ENCODE measurements around the gene PGP. TPM values are rescaled to one million over a fixed set of nuclear protein-coding genes. Genes with fewer than 3 reads are reported as not detected.
A peak's percentile ranks its signal among the peaks of the same experiment; 100 is the strongest.

The PGP gene
- total RNA-seq, 1 experiment from 2014 or later = 48.7 TPM

- intact Hi-C loops (cut with micrococcal nuclease; ENCODE audit: unreplicated experiment) = no loop called here
- H3K4me1 ChIP-seq (ENCODE audit: control insufficient read depth, insufficient read depth, low read length) = no peaks in the 10 kb centered on the region; the same call in none of the 2 replicates
- ATAC-seq = no peak
- H3K27me3 ChIP-seq (ENCODE audit: control insufficient read depth, insufficient read depth, low read length) = no peaks in the 10 kb centered on the region
- no peaks in the 10 kb centered on the region for H3K9me3 ChIP-seq (ENCODE audit: control insufficient read depth, insufficient read depth, low read depth, low read length)
- no peak overlapping the region for H3K27ac ChIP-seq (ENCODE audit: low read length)
- CTCF ChIA-PET = no interaction called here
- no peaks in the 10 kb centered on the region for H3K36me3 ChIP-seq (ENCODE audit: control insufficient read depth, insufficient read depth, low read length)
- DNase-seq (ENCODE audit: low read depth, low spot score) = no peak
- BruUV-seq (replicated peaks) = no TSS peak
- POLR2A ChIA-PET = interaction anchor here (0.6 kb wide), 1 partner anchor 41 kb away, joined by 9 read pairs; no protein-coding TSS in a partner anchor
- in situ Hi-C loops (cut with HindIII; ENCODE audit: low pct_unique_long_range_greater_than_20kb, low sequenced_read_pairs) = no loop called here
- TF ChIP-seq, protein P1, sequence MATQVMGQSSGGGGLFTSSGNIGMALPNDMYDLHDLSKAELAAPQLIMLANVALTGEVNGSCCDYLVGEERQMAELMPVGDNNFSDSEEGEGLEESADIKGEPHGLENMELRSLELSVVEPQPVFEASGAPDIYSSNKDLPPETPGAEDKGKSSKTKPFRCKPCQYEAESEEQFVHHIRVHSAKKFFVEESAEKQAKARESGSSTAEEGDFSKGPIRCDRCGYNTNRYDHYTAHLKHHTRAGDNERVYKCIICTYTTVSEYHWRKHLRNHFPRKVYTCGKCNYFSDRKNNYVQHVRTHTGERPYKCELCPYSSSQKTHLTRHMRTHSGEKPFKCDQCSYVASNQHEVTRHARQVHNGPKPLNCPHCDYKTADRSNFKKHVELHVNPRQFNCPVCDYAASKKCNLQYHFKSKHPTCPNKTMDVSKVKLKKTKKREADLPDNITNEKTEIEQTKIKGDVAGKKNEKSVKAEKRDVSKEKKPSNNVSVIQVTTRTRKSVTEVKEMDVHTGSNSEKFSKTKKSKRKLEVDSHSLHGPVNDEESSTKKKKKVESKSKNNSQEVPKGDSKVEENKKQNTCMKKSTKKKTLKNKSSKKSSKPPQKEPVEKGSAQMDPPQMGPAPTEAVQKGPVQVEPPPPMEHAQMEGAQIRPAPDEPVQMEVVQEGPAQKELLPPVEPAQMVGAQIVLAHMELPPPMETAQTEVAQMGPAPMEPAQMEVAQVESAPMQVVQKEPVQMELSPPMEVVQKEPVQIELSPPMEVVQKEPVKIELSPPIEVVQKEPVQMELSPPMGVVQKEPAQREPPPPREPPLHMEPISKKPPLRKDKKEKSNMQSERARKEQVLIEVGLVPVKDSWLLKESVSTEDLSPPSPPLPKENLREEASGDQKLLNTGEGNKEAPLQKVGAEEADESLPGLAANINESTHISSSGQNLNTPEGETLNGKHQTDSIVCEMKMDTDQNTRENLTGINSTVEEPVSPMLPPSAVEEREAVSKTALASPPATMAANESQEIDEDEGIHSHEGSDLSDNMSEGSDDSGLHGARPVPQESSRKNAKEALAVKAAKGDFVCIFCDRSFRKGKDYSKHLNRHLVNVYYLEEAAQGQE (IDR thresholded peaks at IDR 0.05; ENCODE audit: insufficient read depth in 1 of 2, low read depth in 2 of 2, low read length in 1 of 2) = no peak
- no peak for TF ChIP-seq TCF7L2 (IDR thresholded peaks at IDR 0.05; ENCODE audit: low read depth, low read length)
- TF ChIP-seq SIN3A (IDR thresholded peaks at IDR 0.05; ENCODE audit: borderline replicate concordance, insufficient read depth, low read depth, low read length) = no peak
- no peak for TF ChIP-seq CTCF (IDR thresholded peaks at IDR 0.05)
- TF ChIP-seq POLR2AphosphoS5 (IDR thresholded peaks at IDR 0.05; ENCODE audit: low read depth, low read length) = no peak
- peak overlapping the region in 1 of 2 experiments; percentile 20; a peak in 2 of 4 replicates for H3K4me3 ChIP-seq (ENCODE audit: low read depth in 2 of 2, low read length in 2 of 2)
These were observed 17.6 kb downstream of the PGP start for GRCh38 chr16:2196981-2197511.

GRCh38 chr16:2196162-2196980, 18.3 kb downstream of the PGP start, which contains the start of gene CASKIN1:
Gene CASKIN1, minus strand, starts transcription at chr16:2196605. Its CDS starts 173 bp downstream, at chr16:2196432.
- no peaks in the 10 kb centered on the region for H3K36me3 ChIP-seq (ENCODE audit: control insufficient read depth, insufficient read depth, low read length)
- no peaks in the 10 kb centered on the region for H3K9me3 ChIP-seq (ENCODE audit: control insufficient read depth, insufficient read depth, low read depth, low read length)
- ATAC-seq (peak; percentile 63), DNase-seq (ENCODE audit: low read depth, low spot score) (no peak)
- in situ Hi-C loops (cut with HindIII; ENCODE audit: low pct_unique_long_range_greater_than_20kb, low sequenced_read_pairs) = no loop called here
- BruUV-seq (replicated peaks) = no TSS peak
- H3K27me3 ChIP-seq (ENCODE audit: control insufficient read depth, insufficient read depth, low read length) = no peaks in the 10 kb centered on the region
- intact Hi-C loops (cut with micrococcal nuclease; ENCODE audit: unreplicated experiment) = no loop called here
- POLR2A ChIA-PET = interaction anchor here (0.6 kb wide), 2 partner anchors 14 to 40 kb away, joined by 7 to 9 read pairs; no protein-coding TSS in a partner anchor
- H3K4me3 ChIP-seq (ENCODE audit: low read depth in 2 of 2, low read length in 2 of 2) = peak within 1 kb of the TSS; percentile 30 to 33; a peak in 3 of 4 replicates
- TF ChIP-seq CTCF (IDR thresholded peaks at IDR 0.05) = no peak
- no peak for TF ChIP-seq TCF7L2 (IDR thresholded peaks at IDR 0.05; ENCODE audit: low read depth, low read length)
- TF ChIP-seq POLR2AphosphoS5 (IDR thresholded peaks at IDR 0.05; ENCODE audit: low read depth, low read length) = no peak
- no peak for TF ChIP-seq SIN3A (IDR thresholded peaks at IDR 0.05; ENCODE audit: borderline replicate concordance, insufficient read depth, low read depth, low read length)
- TF ChIP-seq, protein P1 (IDR thresholded peaks at IDR 0.05; ENCODE audit: insufficient read depth in 1 of 2, low read depth in 2 of 2, low read length in 1 of 2) = no peak
- H3K4me1 ChIP-seq (ENCODE audit: control insufficient read depth, insufficient read depth, low read length) = no peaks in the 10 kb centered on the region; the same call in none of the 2 replicates
- H3K27ac ChIP-seq (ENCODE audit: low read length) = no peak within 1 kb of the TSS
- CTCF ChIA-PET = no interaction called here
